Brain pericyte (primary cell): Measurements from ENCODE around the gene OPA1.

Experiments
- DNase-seq: peaks from one replicate; pipeline ENCODE4 v3.0.0-alpha.2; 2012; ENCODE audit warnings: low read depth, low spot score

Gene OPA1

DNA sequence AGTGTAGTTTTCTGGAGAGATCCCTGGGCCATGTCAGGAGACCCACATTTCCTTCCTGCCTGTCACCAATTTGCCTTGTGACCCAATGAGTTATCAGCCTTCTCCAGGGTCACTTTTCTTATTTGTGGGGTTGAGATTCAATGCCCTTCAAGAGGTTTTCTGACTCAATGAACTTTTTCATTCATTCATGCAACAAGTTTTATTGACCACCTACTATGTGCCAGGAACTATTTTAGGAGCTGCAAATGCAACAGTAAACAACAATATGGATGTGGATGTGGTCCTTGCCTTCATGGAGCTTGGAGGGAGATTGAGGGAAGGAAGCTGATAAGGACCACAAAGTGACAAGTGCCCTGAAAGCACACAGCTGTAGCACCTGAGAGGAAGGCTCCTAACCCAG lies 142.8 kb downstream of the OPA1 start:
- DNase-seq, result no peak

DNA sequence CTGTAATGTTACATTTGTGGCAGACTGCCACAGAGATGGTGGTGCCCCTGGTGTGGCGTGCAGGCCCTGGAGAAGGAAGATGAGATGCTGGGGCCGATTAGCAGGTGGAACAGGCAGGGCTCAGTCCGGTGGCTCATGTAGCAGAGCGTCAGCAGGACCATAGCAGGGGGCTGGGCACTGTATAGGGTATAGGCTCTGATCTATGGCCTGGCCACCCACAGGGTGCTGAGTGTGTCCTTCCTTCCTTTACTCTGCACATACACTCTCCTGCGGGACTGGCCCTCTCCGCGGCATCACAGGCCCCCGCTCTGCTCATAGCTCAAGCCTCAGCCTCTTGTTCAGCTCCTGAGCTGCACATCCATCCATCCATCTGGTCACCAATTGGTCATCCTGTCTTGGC lies 143.6 kb downstream of the OPA1 start:
- no peak for DNase-seq

DNA sequence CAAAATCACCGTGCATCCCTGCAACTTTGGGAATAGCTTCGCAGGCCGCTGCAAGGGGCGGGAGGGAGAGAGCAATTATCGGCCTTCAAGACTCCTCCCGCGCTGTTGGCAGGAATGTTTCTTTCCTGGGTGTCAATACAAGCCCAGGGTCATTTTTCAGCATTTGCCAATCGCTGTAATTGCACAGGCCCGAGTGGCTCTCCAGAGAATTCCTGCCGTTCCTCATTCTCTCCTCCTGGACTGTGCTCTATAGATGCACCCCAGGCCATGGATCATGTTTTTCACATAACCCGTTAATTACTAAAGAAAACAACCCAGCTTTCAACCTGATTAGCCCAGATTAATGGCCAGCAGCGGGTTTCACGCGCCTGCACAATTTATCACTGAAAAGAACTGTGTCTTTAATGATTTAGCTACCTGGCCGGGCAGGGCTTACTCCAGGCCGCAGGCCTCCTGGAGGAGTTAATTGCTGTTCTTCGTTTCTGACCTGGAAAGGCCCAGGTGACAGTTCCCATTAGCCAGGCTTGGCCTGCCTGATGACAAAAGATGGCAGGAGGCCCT lies 144.3 kb downstream of the OPA1 start:
- DNase-seq, result no peak

GRCh38 chr3:193742628-193743027 lies 149.6 kb downstream of the OPA1 start:
- DNase-seq, result no peak

DNA sequence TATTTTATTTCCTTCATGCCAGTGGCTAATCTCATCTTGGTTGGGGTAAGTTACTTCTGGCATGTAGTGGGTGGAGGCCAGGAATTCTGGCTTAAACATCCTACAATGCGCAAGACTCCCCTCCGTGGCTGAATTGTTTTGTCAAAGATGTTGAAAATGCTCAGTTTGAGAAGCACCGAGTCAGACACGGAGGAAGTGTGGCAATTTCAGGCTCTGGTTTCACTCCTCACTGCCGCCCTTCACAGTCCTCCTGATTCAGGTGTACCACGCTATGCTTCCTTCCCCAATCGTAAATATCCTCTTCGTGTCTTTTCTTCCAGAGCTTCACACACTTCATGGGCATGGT lies 150.7 kb downstream of the OPA1 start:
- DNase-seq, result no peak

- DNase-seq, result no peak
These were observed 151.2 kb downstream of the OPA1 start for GRCh38 chr3:193744048-193744821.

- no peak for DNase-seq
These were observed 152.0 kb downstream of the OPA1 start for GRCh38 chr3:193744822-193745684.

DNA sequence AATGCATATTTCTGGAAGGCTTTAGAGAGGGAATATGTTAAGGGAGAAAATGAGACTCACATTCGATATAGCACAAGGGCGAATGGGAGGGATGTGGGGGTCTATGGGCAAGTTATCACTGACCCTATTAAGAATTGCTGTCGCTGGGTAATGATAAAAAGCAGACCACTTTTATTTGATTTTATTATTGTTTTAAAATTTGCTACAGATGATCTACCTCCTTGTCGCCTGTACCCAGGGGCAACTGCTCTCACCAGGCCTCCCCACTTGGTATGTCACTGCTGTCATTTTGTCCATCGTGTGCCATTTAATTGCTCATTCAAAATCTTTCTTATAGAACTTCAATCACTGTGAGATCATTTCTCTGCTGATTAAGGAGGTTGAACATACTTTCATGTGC lies 153.8 kb downstream of the OPA1 start:
- no peak for DNase-seq
